PFSK-1 (cell line): Measurements from ENCODE around the gene LYL1.

Source experiments
- FOXP2 ChIP-seq: optimal IDR thresholded peaks from 2 replicates; pipeline ENCODE3; 2011; ENCODE audit warnings: borderline replicate concordance, control low read depth, inconsistent platforms; ENCODE audit not compliant: insufficient read depth; ENCODE audit errors: extremely low read length, extremely low read depth
- POLR2AphosphoS5 ChIP-seq: IDR thresholded peaks from 2 replicates; pipeline ENCODE4 v1.6.1; 2012; ENCODE audit warnings: low read depth, mild to moderate bottlenecking, control low read depth, low read length, moderate library complexity
- SIN3A ChIP-seq: IDR thresholded peaks from 2 replicates; pipeline ENCODE4 v1.6.1; 2012; ENCODE audit warnings: mild to moderate bottlenecking, low read length, moderate library complexity, borderline replicate concordance; ENCODE audit not compliant: insufficient read depth
- TAF1 ChIP-seq: IDR thresholded peaks from 2 replicates; pipeline ENCODE4 v1.6.1; 2012; ENCODE audit warnings: low read length, control low read depth, borderline replicate concordance; ENCODE audit not compliant: insufficient read depth
- TF ChIP-seq, protein P1 (sequence below), 2 experiments: IDR thresholded peaks; 2 replicates each; pipeline versions ENCODE4 v1.6.1 to v1.8.0; 2011 to 2012; ENCODE audit warnings: low read depth in 2 of 2, low read length in 2 of 2, control low read depth in 1 of 2, inconsistent platforms in 1 of 2, mild to moderate bottlenecking in 1 of 2, moderate library complexity in 1 of 2; ENCODE audit not compliant: insufficient read depth in 1 of 2

The LYL1 gene

DNA sequence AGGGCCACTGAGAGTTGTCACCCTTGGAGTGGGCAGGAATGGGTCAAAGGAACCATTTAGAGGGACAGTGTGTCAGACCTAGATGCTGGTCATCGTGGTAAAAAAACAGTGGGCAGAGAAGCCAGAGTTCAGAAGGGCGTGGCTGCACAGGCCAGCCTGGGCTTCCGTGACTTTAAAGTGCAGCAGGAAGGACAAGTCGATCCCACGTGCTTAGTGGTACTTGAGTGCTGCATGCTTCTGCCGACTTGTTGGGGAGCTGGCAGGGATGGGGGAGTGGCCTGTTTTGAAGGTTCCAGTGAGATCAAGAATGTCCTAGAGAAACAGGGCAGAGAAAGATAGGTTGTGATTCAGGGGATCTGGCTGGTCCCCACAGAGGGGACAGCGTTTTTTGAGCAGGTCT lies 17.0 kb downstream of the LYL1 start:
- TF ChIP-seq POLR2AphosphoS5 = no peak
- TF ChIP-seq, protein P1, sequence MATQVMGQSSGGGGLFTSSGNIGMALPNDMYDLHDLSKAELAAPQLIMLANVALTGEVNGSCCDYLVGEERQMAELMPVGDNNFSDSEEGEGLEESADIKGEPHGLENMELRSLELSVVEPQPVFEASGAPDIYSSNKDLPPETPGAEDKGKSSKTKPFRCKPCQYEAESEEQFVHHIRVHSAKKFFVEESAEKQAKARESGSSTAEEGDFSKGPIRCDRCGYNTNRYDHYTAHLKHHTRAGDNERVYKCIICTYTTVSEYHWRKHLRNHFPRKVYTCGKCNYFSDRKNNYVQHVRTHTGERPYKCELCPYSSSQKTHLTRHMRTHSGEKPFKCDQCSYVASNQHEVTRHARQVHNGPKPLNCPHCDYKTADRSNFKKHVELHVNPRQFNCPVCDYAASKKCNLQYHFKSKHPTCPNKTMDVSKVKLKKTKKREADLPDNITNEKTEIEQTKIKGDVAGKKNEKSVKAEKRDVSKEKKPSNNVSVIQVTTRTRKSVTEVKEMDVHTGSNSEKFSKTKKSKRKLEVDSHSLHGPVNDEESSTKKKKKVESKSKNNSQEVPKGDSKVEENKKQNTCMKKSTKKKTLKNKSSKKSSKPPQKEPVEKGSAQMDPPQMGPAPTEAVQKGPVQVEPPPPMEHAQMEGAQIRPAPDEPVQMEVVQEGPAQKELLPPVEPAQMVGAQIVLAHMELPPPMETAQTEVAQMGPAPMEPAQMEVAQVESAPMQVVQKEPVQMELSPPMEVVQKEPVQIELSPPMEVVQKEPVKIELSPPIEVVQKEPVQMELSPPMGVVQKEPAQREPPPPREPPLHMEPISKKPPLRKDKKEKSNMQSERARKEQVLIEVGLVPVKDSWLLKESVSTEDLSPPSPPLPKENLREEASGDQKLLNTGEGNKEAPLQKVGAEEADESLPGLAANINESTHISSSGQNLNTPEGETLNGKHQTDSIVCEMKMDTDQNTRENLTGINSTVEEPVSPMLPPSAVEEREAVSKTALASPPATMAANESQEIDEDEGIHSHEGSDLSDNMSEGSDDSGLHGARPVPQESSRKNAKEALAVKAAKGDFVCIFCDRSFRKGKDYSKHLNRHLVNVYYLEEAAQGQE (IDR thresholded peaks at IDR 0.05; ENCODE audit: insufficient read depth in 1 of 2, low read depth in 2 of 2, low read length in 2 of 2) = no peak

DNA sequence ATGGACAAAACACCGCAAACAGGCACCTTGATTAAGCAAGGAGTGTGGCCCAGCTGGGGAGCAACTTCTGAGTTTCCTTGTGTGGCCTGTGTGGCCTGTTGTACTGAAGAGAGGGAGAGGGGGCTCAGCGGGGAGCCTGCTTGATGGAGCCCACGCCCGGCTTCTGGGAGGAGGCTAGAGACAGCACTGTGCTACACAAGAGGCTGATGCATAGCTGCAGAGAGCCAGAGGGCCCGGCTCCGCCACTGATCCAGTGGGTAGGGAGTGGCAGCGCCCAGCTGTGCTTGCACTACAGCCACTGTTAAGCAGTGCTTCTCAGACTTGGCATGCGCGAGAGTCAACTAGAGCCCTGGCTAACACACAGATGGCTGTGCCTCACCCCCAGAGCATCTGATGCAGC lies 19.0 kb downstream of the LYL1 start:
- TF ChIP-seq POLR2AphosphoS5 (no peak), TAF1 (no peak), FOXP2 (no peak), SIN3A (no peak)
- TF ChIP-seq, protein P1 (IDR thresholded peaks at IDR 0.05; ENCODE audit: insufficient read depth in 1 of 2, low read depth in 2 of 2, low read length in 2 of 2) = no peak

- TF ChIP-seq TAF1 (no peak), SIN3A (no peak)
Observed at GRCh38 chr19:13083008-13083404, 19.7 kb downstream of the LYL1 start.

GRCh38 chr19:13082192-13083007 lies 20.3 kb downstream of the LYL1 start:
- TF ChIP-seq TAF1 (no peak), SIN3A (no peak), FOXP2 (no peak)
- TF ChIP-seq, protein P1 (IDR thresholded peaks at IDR 0.05; ENCODE audit: insufficient read depth in 1 of 2, low read depth in 2 of 2, low read length in 2 of 2) = no peak

GRCh38 chr19:13079542-13079986 lies 23.1 kb downstream of the LYL1 start:
- TF ChIP-seq POLR2AphosphoS5 (no peak), FOXP2 (peak; percentile 32)

GRCh38 chr19:13078897-13079541 lies 23.6 kb downstream of the LYL1 start:
- TF ChIP-seq TAF1 = no peak
- TF ChIP-seq FOXP2 = no peak
- TF ChIP-seq POLR2AphosphoS5 = no peak
- TF ChIP-seq, protein P1 (IDR thresholded peaks at IDR 0.05; ENCODE audit: insufficient read depth in 1 of 2, low read depth in 2 of 2, low read length in 2 of 2) = no peak
- no peak for TF ChIP-seq SIN3A
